Thoracic aorta (tissue), 2 donors: ENCODE results near the gene PDSS2. TPM values are rescaled to one million over a fixed set of nuclear protein-coding genes. Genes with fewer than 3 reads are reported as not detected.

Experiments used
- ATAC-seq: fragments of 150-250 bp; one replicate; pipeline ENCODE4 v1.8.0; 2017; ENCODE audit warnings: low read depth; ENCODE audit not compliant: insufficient number of reproducible peaks, low FRiP score
- DNase-seq: peaks from one replicate; pipeline ENCODE4 v3.0.0-alpha.2; 2020; ENCODE audit warnings: low spot score
- H3K27ac ChIP-seq, 2 donors: fragments of 200-600 bp; sonication (generic); 1 replicate in 1 of 2; 2 replicates in 1 of 2; pipeline ENCODE4 v1.5.1; 2016; ENCODE audit warnings: mild to moderate bottlenecking in 2 of 2, moderate library complexity in 2 of 2
- H3K27me3 ChIP-seq: fragments of 200-600 bp; sonication (generic); replicated peaks from 2 replicates; pipeline ENCODE4 v1.6.0; 2016; ENCODE audit warnings: mild to moderate bottlenecking; ENCODE audit not compliant: insufficient read depth
- H3K36me3 ChIP-seq: fragments of 200-600 bp; sonication (generic); one replicate; pipeline ENCODE4 v1.5.1; 2016
- H3K4me1 ChIP-seq, 2 donors: fragments of 200-600 bp; sonication (generic); 1 replicate in 1 of 2; 2 replicates in 1 of 2; pipeline versions ENCODE4 v1.5.1 to v1.6.0; 2016; ENCODE audit warnings: low read depth in 2 of 2, mild to moderate bottlenecking in 1 of 2; ENCODE audit not compliant: control insufficient read depth in 1 of 2
- H3K4me3 ChIP-seq: fragments of 200-600 bp; sonication (generic); 2 replicates; pipeline ENCODE4 v1.5.1; 2016; ENCODE audit warnings: mild to moderate bottlenecking
- H3K9me3 ChIP-seq: fragments of 200-600 bp; sonication (generic); 2 replicates; pipeline ENCODE4 v1.5.1; 2016
- total RNA-seq, 2 donors: library from RNA; depleted of rRNA; stranded (reverse); fragments of >200 nt; gene quantifications; one replicate each; pipeline versions ENCODE4 v1.1.0 to v1.2.3, GENCODE V29; 2016
- TF ChIP-seq, protein P1 (sequence below): fragments of 200-600 bp; sonication (generic); IDR thresholded peaks from one replicate; pipeline ENCODE4 v1.5.1; 2019; ENCODE audit warnings: antibody characterized with exemption

Gene PDSS2
- total RNA-seq, 2 donors from 2014 or later, result 6.9 to 9.9 TPM

DNA sequence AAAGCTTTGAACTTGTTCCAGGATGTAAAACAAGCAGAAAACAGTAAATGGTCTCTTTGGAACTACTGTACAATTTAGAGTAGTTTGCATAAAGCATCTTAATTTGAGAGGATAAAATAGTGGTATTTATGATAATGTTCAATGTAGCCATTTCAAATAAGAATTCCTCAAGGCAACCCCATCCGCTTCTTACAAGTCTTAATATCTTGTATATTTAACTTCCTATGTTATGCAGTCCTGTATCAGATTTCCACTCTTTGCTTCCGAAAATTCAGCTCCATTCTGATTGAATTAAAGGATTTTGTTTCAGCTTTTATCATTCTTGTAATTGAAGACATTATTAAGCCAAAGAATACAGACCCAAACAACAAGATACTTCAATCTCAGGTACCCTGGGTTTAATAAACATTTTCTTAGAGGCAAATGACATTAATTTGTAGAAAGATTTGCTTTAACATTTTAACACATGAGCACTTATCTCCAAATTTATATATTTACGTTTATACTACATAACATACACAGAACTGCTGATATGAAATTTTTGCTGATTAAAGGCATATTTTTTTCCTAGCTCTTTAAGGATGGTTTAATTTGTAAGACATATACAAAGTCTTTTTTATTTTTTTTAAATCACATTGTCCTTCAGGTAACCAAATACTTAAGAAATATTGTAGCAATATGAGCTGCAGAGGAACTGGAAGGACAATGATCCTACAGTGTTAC lies 213.0 kb downstream of the PDSS2 start:
- no peaks in the 10 kb centered on the region for H3K36me3 ChIP-seq
- no peak for DNase-seq
- H3K9me3 ChIP-seq, result no peaks in the 10 kb centered on the region
- no peak for ATAC-seq
- no peak overlapping the region for H3K27ac ChIP-seq
- TF ChIP-seq, protein P1, sequence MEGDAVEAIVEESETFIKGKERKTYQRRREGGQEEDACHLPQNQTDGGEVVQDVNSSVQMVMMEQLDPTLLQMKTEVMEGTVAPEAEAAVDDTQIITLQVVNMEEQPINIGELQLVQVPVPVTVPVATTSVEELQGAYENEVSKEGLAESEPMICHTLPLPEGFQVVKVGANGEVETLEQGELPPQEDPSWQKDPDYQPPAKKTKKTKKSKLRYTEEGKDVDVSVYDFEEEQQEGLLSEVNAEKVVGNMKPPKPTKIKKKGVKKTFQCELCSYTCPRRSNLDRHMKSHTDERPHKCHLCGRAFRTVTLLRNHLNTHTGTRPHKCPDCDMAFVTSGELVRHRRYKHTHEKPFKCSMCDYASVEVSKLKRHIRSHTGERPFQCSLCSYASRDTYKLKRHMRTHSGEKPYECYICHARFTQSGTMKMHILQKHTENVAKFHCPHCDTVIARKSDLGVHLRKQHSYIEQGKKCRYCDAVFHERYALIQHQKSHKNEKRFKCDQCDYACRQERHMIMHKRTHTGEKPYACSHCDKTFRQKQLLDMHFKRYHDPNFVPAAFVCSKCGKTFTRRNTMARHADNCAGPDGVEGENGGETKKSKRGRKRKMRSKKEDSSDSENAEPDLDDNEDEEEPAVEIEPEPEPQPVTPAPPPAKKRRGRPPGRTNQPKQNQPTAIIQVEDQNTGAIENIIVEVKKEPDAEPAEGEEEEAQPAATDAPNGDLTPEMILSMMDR, result no peak
- H3K4me1 ChIP-seq, result no peaks in the 10 kb centered on the region
- H3K4me3 ChIP-seq, result no peak overlapping the region
- no peaks in the 10 kb centered on the region for H3K27me3 ChIP-seq

DNA sequence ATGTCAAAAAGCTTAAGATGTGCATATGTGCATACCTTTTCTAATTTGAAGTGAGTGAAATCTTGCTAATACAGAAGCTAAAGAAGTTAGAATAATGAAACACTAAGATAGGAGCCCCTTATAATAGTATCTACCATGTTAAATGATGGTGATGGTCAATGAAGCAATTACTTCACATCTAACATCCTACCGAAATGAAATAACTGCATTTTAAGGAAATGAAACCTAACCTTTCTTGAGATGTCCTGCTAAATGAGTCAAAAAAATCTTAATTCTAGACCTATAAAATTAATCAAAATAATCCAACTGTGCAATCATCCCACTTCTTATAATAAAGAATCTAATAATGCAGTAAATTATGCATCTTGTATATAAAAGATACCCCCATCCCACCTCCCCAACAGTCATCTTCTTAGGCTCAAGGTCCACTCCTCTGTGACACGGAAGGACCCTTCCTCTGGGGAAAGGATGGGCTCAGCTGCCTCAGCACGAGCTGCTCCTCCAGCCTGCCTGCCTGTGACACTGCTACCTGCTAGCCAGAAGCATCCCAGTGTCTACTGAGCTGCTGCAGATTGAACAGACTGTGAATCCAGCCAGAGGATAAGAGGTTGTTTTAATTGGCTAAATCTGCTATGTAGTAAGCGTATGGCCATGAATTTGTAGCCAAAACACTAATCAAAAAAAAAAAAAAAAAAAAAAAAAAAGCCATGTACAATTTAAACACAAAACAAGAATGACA lies 214.5 kb downstream of the PDSS2 start:
- H3K9me3 ChIP-seq, result no peaks in the 10 kb centered on the region
- no peak for DNase-seq
- H3K27ac ChIP-seq, result no peak overlapping the region
- no peaks in the 10 kb centered on the region for H3K36me3 ChIP-seq
- no peaks in the 10 kb centered on the region for H3K27me3 ChIP-seq
- ATAC-seq, result no peak
- no peak overlapping the region for H3K4me3 ChIP-seq
- H3K4me1 ChIP-seq, result no peaks in the 10 kb centered on the region
- TF ChIP-seq, protein P1, result no peak

DNA sequence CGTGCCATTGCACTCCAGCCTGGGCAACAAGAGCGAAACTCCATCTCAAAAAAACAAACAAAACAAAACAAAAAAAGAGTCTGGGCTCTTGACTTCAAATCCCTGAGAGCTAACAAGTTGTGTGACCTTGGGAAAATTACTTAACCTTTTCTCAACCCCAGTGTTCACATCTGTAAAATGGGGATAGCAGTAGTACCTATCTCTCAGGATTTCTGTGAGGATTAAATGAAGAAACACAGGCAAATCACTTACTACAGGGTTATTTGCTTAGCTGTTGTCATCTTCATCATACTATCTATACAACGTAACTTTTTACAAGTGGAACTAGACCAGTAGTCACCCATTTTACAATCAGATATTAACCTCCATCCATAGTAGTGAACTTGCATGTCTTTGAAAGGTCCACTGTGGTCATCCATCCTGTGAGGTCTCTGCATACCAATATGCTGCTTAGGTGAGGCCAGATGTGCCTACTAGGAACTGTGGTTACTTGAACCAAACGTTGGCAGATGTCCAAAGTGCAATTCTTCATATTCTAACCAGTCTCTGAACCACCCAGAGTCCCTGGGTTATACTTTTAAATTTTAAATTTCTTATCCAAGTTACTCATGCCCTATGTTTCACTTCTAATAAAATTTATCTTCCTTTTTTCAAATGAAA lies 215.2 kb downstream of the PDSS2 start:
- Histone ChIP-seq H3K36me3 (no peaks in the 10 kb centered on the region), H3K4me1 (no peaks in the 10 kb centered on the region), H3K27ac (no peak overlapping the region), H3K27me3 (no peaks in the 10 kb centered on the region), H3K4me3 (no peak overlapping the region), H3K9me3 (no peaks in the 10 kb centered on the region)
- DNase-seq (no peak), ATAC-seq (no peak)
- TF ChIP-seq, protein P1, result no peak

DNA sequence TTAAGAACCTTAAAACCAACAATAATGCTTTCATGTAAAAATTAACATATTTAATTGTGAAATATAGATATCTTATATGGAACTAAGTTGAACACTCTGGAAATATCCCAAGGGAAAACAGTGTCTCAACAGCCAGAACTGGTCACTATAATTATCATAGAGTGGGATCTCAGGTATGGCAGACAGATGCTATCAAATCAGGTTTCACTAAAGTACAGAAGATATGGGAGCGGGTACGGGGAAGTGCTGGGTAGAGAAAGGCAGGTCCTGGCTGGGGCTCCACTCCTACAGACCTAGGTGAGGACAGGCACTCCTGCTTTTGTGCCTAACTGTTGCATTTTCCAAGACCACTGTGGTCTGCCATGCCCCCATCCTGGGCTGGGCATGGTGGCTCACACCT lies 215.9 kb downstream of the PDSS2 start:
- TF ChIP-seq, protein P1, result no peak
- Histone ChIP-seq H3K27me3 (no peaks in the 10 kb centered on the region), H3K4me3 (no peak overlapping the region), H3K36me3 (no peaks in the 10 kb centered on the region), H3K9me3 (no peaks in the 10 kb centered on the region), H3K27ac (no peak overlapping the region), H3K4me1 (no peaks in the 10 kb centered on the region)
- ATAC-seq (no peak), DNase-seq (no peak)

DNA sequence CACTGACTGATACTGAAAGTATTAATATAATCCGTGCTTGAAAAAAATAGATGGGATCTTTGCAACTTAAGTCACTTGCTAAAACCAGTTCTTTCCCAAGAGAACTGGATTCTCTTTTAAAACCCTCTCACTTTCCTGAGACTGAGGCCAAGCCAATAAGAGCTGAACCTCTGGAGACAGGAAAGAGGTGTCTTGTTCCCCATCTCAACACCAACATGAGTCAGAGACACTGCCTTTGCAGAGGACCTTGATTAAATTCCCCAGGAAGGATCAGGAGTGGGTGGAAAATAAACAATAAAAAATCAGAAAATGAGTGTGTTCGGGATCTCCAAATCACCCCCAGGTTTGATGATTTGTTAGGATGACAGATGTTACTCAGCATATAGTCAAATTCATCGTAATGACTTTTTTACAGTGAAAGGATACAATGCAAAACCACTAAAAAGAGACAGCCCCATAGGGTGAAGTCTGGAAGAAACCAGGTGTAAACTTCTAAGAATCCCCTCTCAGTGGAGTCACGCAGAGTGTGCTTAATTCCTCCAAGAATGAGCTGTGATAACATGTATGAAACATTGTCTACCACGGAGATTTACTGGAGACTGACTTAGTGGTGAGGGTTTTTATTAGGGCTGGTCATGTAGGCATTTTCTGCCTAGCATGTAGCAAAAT lies 221.2 kb downstream of the PDSS2 start:
- H3K4me3 ChIP-seq, result no peak overlapping the region
- no peaks in the 10 kb centered on the region for H3K27me3 ChIP-seq
- no peaks in the 10 kb centered on the region for H3K9me3 ChIP-seq
- peaks cover 0 to 10% of the 10 kb centered on the region in 2 donors for H3K4me1 ChIP-seq
- no peak for DNase-seq
- TF ChIP-seq, protein P1, result no peak
- no peak for ATAC-seq
- H3K27ac ChIP-seq, result no peak overlapping the region
- no peaks in the 10 kb centered on the region for H3K36me3 ChIP-seq
